ENCODE data around the gene IGLON5.
A peak's percentile ranks its signal among the peaks of the same experiment; 100 is the strongest.

Gene IGLON5

DNA sequence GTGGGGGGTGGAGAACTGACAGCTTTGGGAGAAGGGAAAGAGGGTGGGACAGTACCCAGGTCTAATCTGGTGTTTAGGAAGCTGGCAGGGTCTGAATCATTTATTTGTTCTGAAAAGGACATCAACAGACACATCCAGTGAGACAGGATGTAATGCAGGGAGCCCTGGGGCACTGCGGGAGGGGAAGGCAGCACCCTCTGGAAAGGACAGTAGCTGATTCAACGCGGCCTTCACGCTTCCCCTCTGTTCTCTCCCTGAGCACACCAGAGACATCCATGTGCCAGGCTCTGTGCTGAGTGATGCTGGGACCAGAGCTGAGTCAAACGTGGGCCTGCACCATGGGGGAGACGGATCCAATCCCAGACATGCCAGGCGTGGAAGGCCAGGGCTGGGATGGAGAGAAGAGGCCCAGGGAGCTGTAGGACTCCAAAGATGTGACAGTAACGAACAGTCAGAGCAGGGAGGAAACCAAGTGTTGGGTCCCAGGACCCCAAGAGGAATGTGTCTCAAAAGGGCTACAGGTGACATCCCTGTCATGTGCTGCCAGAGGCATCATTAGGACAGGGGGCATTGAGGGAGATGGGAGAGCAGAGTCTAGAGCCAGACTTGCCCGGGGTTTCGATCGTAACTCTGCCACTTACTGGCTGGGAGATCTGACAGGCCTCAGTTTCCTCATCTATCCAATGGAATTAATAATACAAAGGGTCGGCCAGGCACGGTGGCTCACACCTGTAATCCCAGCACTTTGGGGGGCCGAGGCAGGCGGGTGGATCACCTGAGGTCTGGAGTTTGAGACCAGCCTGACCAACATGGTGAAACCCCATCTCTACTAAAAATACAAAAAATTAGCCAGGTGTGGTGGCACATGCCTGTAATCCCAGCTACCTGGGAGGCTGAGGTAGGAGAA lies 53.0 kb downstream of the IGLON5 start:
- H3K4me1 ChIP-seq (ENCODE audit: control insufficient read depth in 1 of 2, insufficient read depth in 2 of 2, low read length in 2 of 2), result peaks cover 9 to 38% of the 10 kb centered on the region in 2 donors
- peak overlapping the region; percentile 39 to 40 for H3K4me3 ChIP-seq (ENCODE audit: low read depth in 1 of 2, low read length in 2 of 2)
- H3K9ac ChIP-seq (ENCODE audit: low read depth in 1 of 2, low read length in 2 of 2), result peak overlapping the region; percentile 17 to 69
- no peaks in the 10 kb centered on the region for H3K36me3 ChIP-seq (ENCODE audit: control insufficient read depth in 1 of 2, insufficient read depth in 2 of 2, low read length in 2 of 2)
- no peak overlapping the region for H3K27ac ChIP-seq (ENCODE audit: low read depth, low read length)
- H3K27me3 ChIP-seq (ENCODE audit: control insufficient read depth in 1 of 2, insufficient read depth in 2 of 2, low read length in 2 of 2), result no peaks in the 10 kb centered on the region
- H3K9me3 ChIP-seq (ENCODE audit: control insufficient read depth in 1 of 2, low read length in 2 of 2), result no peaks in the 10 kb centered on the region

GRCh38 chr19:51365211-51365964 lies 53.9 kb downstream of the IGLON5 start:
- peak overlapping the region; percentile 85 for H3K27ac ChIP-seq (ENCODE audit: low read depth, low read length)

DNA sequence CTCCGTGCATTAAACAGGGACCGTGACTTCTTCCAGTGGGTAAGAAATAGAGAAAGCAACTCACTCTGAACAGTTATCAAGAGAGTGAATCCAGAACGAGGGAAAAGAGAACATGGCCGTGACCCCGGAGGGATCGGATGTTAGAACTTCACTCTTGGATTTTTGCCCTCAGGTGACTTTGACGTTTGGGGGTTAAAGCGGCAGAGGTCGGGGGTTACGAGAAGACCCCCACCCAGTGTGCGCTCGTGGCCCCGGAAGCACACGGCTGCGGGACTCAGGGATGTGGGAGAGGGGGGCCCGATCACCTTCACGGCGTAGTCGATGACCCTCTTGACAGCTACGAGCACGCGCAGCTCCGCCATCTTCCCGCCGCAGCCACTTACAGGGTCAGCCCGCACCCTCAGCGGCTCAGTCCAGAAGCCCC lies 54.5 kb downstream of the IGLON5 start, which contains the start of gene ETFB:
Gene ETFB (minus strand): TSS at position 424 of the 424 bp plus-strand sequence. CDS start 62 bp downstream, at position 362.
- Histone ChIP-seq H3K27ac (ENCODE audit: low read depth, low read length) (peak within 1 kb of the TSS; percentile 90), H3K4me1 (ENCODE audit: control insufficient read depth in 1 of 2, insufficient read depth in 2 of 2, low read length in 2 of 2) (peaks cover 9 to 38% of the 10 kb centered on the region in 2 donors), H3K27me3 (ENCODE audit: control insufficient read depth in 1 of 2, insufficient read depth in 2 of 2, low read length in 2 of 2) (no peaks in the 10 kb centered on the region), H3K36me3 (ENCODE audit: control insufficient read depth in 1 of 2, insufficient read depth in 2 of 2, low read length in 2 of 2) (no peaks in the 10 kb centered on the region), H3K4me3 (ENCODE audit: low read depth in 1 of 2, low read length in 2 of 2) (peak within 1 kb of the TSS; percentile 90 to 96), H3K9me3 (ENCODE audit: control insufficient read depth in 1 of 2, low read length in 2 of 2) (no peaks in the 10 kb centered on the region), H3K9ac (ENCODE audit: low read depth in 1 of 2, low read length in 2 of 2) (peak within 1 kb of the TSS; percentile 96 to 98)

More at GRCh38 chr19:51365211-51365964, 53.9 kb downstream of the IGLON5 start:
- H3K9me3 ChIP-seq (ENCODE audit: control insufficient read depth in 1 of 2, low read length in 2 of 2), result no peaks in the 10 kb centered on the region
- peak overlapping the region; percentile 90 to 94 for H3K9ac ChIP-seq (ENCODE audit: low read depth in 1 of 2, low read length in 2 of 2)
- H3K27me3 ChIP-seq (ENCODE audit: control insufficient read depth in 1 of 2, insufficient read depth in 2 of 2, low read length in 2 of 2), result no peaks in the 10 kb centered on the region
- peaks cover 9 to 38% of the 10 kb centered on the region in 2 donors for H3K4me1 ChIP-seq (ENCODE audit: control insufficient read depth in 1 of 2, insufficient read depth in 2 of 2, low read length in 2 of 2)
- H3K36me3 ChIP-seq (ENCODE audit: control insufficient read depth in 1 of 2, insufficient read depth in 2 of 2, low read length in 2 of 2), result no peaks in the 10 kb centered on the region
- H3K4me3 ChIP-seq (ENCODE audit: low read depth in 1 of 2, low read length in 2 of 2), result peak overlapping the region; percentile 90 to 96

DNA sequence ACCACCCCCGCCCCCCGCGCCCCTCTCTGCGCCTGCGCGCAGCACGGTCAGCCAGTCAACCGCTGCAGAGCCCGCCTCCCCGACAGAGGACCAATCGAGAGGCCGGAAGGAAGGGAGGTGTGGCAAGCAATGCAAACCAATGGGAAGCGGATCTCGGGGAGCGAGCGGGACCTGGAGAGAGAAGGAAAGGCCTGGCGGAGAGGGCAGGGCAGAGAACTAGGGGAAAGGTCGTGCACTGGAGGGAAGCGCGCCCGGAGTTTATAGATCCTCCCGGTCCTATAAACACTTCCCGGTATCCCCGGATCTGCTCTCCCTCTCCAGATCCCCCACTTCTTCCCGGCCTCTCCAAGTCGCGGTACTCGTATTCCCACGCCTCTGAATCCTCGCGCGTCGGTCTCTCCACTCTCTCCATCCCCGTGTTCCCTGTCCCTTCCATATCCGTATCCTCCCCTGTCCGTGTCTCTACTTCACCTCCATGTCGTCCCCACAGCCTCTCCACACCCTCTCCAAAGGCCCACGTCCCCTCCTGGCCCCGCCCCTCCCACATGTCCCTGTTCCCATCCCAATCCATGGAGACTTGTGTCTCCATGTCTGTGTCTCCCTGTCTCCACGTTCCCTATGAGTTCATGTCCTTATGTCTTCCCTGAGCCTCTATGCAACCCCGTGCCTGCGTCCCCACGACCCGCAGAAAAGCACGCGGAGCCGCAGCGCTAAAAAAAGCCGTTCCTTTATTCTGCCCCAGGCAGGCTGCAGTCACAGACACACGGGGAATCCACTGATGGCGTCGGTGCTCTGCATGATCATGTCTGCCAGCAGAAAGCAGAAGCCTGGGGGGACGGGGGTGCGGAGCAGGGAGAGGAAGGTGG lies 55.2 kb downstream of the IGLON5 start:
- Histone ChIP-seq H3K9me3 (ENCODE audit: control insufficient read depth in 1 of 2, low read length in 2 of 2) (no peaks in the 10 kb centered on the region), H3K4me1 (ENCODE audit: control insufficient read depth in 1 of 2, insufficient read depth in 2 of 2, low read length in 2 of 2) (peaks cover 9 to 38% of the 10 kb centered on the region in 2 donors), H3K4me3 (ENCODE audit: low read depth in 1 of 2, low read length in 2 of 2) (peak overlapping the region; percentile 90 to 96), H3K36me3 (ENCODE audit: control insufficient read depth in 1 of 2, insufficient read depth in 2 of 2, low read length in 2 of 2) (no peaks in the 10 kb centered on the region), H3K27ac (ENCODE audit: low read depth, low read length) (peak overlapping the region; percentile 90), H3K27me3 (ENCODE audit: control insufficient read depth in 1 of 2, insufficient read depth in 2 of 2, low read length in 2 of 2) (no peaks in the 10 kb centered on the region), H3K9ac (ENCODE audit: low read depth in 1 of 2, low read length in 2 of 2) (peak overlapping the region; percentile 96 to 98)

- H3K27ac ChIP-seq (ENCODE audit: low read depth, low read length), result peak overlapping the region; percentile 90
- H3K36me3 ChIP-seq (ENCODE audit: control insufficient read depth in 1 of 2, insufficient read depth in 2 of 2, low read length in 2 of 2), result no peaks in the 10 kb centered on the region
- H3K4me3 ChIP-seq (ENCODE audit: low read depth in 1 of 2, low read length in 2 of 2), result peak overlapping the region; percentile 90 to 95
- H3K9ac ChIP-seq (ENCODE audit: low read depth in 1 of 2, low read length in 2 of 2), result peak overlapping the region; percentile 96 to 98
- H3K27me3 ChIP-seq (ENCODE audit: control insufficient read depth in 1 of 2, insufficient read depth in 2 of 2, low read length in 2 of 2), result no peaks in the 10 kb centered on the region
- no peaks in the 10 kb centered on the region for H3K9me3 ChIP-seq (ENCODE audit: control insufficient read depth in 1 of 2, low read length in 2 of 2)
- peaks cover 9 to 38% of the 10 kb centered on the region in 2 donors for H3K4me1 ChIP-seq (ENCODE audit: control insufficient read depth in 1 of 2, insufficient read depth in 2 of 2, low read length in 2 of 2)
Observed at GRCh38 chr19:51367255-51367564, 55.8 kb downstream of the IGLON5 start.

DNA sequence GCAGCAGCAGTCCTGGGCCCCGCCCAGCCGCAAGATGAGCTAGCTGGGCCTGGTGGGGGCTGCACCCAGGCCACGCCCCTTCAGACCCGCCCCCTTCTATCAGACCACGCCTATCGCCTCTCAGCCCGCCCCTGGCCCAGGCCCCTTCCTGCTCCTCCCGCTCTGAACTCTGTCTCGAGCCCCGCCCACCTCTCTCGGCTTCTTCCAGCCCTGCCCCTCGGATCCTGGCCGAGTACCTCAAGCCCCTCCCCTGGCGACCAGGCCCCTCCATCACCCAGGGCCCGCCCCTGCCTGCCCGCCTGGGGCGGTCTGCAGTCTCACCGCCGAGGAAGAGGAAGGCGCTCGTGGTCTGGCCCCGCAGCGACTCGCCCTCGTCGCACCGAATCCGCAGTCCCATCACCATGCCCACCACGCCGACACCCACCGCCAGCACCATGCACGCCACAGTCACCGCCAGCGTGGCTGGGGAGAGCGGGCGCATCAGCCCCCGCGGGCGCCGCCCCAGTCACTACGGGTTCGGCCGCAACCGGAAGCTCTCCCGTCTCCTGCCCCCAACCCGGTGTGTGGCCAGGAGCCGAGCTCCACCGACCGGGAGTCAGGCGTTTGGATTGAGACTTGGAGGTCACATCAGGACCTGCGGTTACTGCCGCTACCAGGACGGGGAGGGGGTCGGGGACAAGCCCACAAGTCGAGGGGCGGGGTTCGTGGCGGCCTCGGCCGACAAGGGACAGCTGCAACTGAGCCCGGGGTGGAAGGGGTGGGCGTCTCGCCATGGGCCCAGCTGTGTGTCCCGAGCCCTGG lies 56.3 kb downstream of the IGLON5 start:
- Histone ChIP-seq H3K9me3 (ENCODE audit: control insufficient read depth in 1 of 2, low read length in 2 of 2) (no peaks in the 10 kb centered on the region), H3K36me3 (ENCODE audit: control insufficient read depth in 1 of 2, insufficient read depth in 2 of 2, low read length in 2 of 2) (no peaks in the 10 kb centered on the region), H3K4me3 (ENCODE audit: low read depth in 1 of 2, low read length in 2 of 2) (peak overlapping the region; percentile 90 to 95), H3K27me3 (ENCODE audit: control insufficient read depth in 1 of 2, insufficient read depth in 2 of 2, low read length in 2 of 2) (no peaks in the 10 kb centered on the region), H3K4me1 (ENCODE audit: control insufficient read depth in 1 of 2, insufficient read depth in 2 of 2, low read length in 2 of 2) (peaks cover 9 to 33% of the 10 kb centered on the region in 2 donors), H3K27ac (ENCODE audit: low read depth, low read length) (peak overlapping the region; percentile 90), H3K9ac (ENCODE audit: low read depth in 1 of 2, low read length in 2 of 2) (peak overlapping the region; percentile 96 to 98)

- Histone ChIP-seq H3K27ac (ENCODE audit: low read depth, low read length) (peak within 1 kb of the TSS; percentile 62), H3K4me3 (ENCODE audit: low read depth in 1 of 2, low read length in 2 of 2) (peak within 1 kb of the TSS; percentile 90 to 95), H3K4me1 (ENCODE audit: control insufficient read depth in 1 of 2, insufficient read depth in 2 of 2, low read length in 2 of 2) (peaks cover 6 to 26% of the 10 kb centered on the region in 2 donors), H3K36me3 (ENCODE audit: control insufficient read depth in 1 of 2, insufficient read depth in 2 of 2, low read length in 2 of 2) (no peaks in the 10 kb centered on the region), H3K27me3 (ENCODE audit: control insufficient read depth in 1 of 2, insufficient read depth in 2 of 2, low read length in 2 of 2) (no peaks in the 10 kb centered on the region), H3K9ac (ENCODE audit: low read depth in 1 of 2, low read length in 2 of 2) (peak within 1 kb of the TSS; percentile 56 to 96), H3K9me3 (ENCODE audit: control insufficient read depth in 1 of 2, low read length in 2 of 2) (no peaks in the 10 kb centered on the region)
Observed at GRCh38 chr19:51368366-51369282, 57.2 kb downstream of the IGLON5 start, which contains the start of gene CLDND2. Gene CLDND2, minus strand, starts transcription at chr19:51369003. Its CDS starts 426 bp downstream, at chr19:51368577.

DNA sequence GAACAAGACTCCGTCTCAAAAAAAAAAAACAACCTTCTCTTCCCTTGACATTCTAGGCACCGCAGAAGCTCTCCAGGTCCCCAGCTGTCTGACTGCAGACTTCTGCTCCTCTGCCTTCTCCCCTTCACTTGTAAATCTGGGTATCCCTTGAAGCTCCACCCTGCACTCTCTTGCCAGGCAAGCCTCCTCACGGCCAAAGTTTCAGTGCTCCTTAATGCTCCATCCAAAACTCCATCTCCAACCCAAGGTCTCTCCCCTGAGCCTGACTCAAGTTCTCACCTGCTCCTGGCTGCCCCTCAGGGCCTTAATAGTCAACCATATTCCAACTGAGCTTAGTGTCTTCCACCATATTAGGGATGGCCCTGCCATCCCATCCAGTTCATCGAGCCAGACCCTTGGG lies 58.8 kb downstream of the IGLON5 start:
- H3K4me3 ChIP-seq (ENCODE audit: low read depth in 1 of 2, low read length in 2 of 2), result peak overlapping the region in 1 of 2 donors; percentile 35
- no peak overlapping the region for H3K27ac ChIP-seq (ENCODE audit: low read depth, low read length)
- H3K27me3 ChIP-seq (ENCODE audit: control insufficient read depth in 1 of 2, insufficient read depth in 2 of 2, low read length in 2 of 2), result no peaks in the 10 kb centered on the region

More for the DNA sequence above, 58.8 kb downstream of the IGLON5 start:
- H3K9me3 ChIP-seq (ENCODE audit: control insufficient read depth in 1 of 2, low read length in 2 of 2), result no peaks in the 10 kb centered on the region
- H3K36me3 ChIP-seq (ENCODE audit: control insufficient read depth in 1 of 2, insufficient read depth in 2 of 2, low read length in 2 of 2), result no peaks in the 10 kb centered on the region
- peaks cover 0 to 13% of the 10 kb centered on the region in 2 donors for H3K4me1 ChIP-seq (ENCODE audit: control insufficient read depth in 1 of 2, insufficient read depth in 2 of 2, low read length in 2 of 2)
- no peak overlapping the region for H3K9ac ChIP-seq (ENCODE audit: low read depth in 1 of 2, low read length in 2 of 2)

All from duodenal mucosa (tissue), 2 donors.